NCI-H2196 (cell line): ENCODE data around the gene ZNF341.
A peak's percentile ranks its signal among the peaks of the same experiment; 100 is the strongest.

Experiments used
- DNase-seq: peaks from one replicate; lab custom pipeline; 2025; ENCODE audit not compliant: unreplicated experiment; lab: John Stamatoyannopoulos, UW

Gene ZNF341

GRCh38 chr20:33766686-33767085 is 34.9 kb downstream of the ZNF341 start:
- DNase-seq: no peak

DNA sequence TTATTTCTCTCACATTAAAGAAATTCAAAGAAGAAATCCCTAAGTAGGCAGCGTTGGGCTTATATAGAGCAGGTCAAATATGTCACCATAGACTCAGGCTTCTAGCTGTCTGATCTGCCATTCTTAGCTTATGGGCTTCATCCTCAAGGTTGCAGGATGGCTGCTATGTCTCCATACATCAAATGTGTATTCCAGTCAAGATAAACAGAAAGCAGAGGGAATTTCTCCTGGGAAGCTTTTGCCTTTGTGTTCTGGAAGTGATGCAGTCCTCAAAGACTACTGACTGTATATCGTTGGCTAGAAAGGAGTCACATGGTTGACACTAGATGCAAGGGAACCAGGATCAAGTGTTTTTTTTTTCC is 36.0 kb downstream of the ZNF341 start:
- DNase-seq: no peak

DNA sequence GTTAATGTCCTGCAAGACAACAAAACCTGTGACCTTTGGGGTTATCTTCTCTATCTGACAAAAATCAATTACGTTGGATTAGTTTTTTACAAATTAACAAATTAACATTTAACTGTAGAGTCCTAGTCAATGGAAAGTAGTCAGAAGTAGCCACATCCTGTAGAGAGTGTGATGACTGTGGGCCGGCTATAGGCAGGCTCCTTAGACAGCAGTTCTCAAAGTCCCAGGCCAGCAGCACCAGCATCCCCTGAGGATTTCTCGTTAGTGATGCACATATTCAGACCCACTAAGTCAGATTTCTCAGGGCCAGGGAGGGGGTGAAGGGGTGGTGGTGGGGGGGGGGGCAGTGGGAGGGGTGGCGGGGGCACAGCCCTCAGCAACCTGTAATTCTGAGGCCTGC is 37.2 kb downstream of the ZNF341 start:
- no peak for DNase-seq

DNA sequence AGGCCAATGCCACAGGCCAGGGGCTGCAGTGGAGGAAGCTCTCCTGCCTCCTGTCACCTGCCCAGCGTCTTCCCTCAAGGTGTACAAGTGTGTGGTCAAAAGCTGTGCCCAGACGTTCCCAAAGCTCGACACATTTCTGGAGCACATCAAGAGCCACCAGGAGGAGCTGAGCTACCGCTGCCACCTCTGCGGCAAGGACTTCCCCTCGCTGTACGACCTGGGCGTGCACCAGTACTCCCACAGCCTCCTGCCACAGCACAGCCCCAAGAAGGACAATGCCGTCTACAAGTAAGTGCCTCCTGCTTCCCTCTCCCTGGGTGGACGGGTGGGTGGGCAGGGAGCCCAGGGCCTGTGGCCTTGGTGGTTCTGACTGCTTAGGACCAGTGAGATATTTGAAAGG is 38.2 kb downstream of the ZNF341 start:
- DNase-seq: no peak

- no peak for DNase-seq
Observed at GRCh38 chr20:33771938-33772337, 40.1 kb downstream of the ZNF341 start.

DNA sequence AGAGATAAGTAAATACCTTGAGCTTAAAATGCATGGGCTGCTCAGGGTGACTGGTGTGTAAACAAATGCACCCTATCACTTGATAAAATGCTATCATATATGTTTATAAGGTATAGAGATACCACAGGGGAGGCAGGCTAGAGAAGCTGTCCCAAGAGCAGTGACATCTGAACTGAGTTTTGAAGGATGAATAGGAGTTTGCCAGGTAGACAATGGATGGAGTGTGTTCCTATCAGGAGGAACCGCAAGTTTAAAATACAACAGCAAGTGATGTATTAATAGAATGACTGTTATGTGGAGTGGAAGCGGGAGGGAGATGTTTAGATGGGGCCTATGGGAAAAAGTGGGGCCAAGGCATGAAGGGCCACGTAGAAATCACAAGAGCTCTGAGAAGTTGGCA is 40.6 kb downstream of the ZNF341 start:
- DNase-seq: no peak

DNA sequence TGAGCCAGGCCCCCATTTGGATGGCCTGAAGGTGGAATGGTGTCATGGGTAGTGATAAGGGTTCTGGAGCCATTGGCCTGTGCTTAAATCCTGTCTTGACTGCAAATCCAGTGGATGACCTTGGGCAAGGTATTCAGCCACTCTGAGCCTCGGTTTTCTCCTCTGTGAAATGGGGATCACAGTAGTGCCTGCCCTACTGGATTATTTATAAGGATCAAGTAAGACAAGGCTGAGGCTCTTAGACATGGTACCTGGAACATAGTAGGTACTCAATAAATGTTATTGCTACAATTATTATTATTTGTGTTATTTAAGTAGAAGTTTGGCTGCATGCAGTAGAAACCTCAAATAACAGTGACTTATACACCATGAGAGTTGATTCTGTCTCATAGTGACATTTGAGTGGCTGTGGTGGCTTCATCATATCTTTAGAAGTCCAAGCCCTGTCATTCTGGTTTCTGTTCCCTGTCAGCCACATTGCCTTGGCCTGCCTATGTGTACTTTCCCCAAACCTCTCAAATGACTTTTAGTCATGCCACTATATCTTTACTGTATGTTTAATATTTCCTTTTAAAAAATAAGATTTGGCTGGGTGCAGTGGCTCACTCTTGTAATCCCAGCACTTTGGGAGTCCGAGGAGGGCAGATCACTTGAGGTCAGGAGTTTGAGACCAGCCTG is 41.8 kb downstream of the ZNF341 start:
- no peak for DNase-seq

- DNase-seq: no peak
Observed at GRCh38 chr20:33777816-33778215, 46.0 kb downstream of the ZNF341 start.

- DNase-seq: no peak
Observed at GRCh38 chr20:33781133-33781532, 49.3 kb downstream of the ZNF341 start.

DNA sequence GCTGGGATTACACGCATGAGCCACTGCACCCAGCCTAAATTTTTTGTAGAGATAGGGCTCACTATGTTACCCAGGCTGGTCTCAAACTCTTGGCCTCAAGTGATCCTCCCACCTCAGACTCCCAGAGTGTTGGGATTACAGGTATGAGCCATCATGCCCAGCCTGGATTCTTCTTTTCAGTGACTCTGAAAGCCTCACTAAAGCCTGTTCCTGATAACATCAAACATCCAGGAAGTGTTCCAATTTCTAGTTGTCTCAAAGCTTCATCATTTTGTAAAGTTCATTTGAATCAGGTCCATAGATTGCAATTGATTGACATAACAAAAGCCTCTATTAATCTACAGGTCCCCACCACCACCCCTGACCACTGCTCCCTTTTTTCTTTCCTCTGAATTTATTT is 50.1 kb downstream of the ZNF341 start:
- DNase-seq: no peak

GRCh38 chr20:33783256-33783655 is 51.5 kb downstream of the ZNF341 start:
- no peak for DNase-seq

GRCh38 chr20:33783818-33784217 is 52.0 kb downstream of the ZNF341 start:
- DNase-seq: no peak

DNA sequence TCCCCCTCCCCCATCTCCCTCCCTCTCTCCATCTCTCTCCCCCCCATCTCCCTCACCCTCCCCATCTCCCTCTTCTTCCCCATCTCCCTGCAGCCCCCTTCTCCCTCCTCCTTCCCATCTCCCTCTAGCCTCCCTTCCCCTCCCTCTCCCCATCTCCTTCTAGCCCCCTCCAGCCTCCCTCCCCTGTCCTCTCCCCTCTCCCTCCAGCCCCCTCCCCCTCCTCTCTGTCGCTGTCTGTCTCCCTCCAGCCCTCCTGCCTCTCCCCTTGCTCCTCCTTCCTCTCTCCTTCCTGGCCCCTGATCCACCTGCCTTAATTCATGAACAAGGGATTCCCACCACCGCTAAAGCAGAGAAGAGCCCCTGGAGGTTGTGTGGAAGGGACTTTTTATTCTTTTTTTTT is 52.4 kb downstream of the ZNF341 start:
- no peak for DNase-seq

DNA sequence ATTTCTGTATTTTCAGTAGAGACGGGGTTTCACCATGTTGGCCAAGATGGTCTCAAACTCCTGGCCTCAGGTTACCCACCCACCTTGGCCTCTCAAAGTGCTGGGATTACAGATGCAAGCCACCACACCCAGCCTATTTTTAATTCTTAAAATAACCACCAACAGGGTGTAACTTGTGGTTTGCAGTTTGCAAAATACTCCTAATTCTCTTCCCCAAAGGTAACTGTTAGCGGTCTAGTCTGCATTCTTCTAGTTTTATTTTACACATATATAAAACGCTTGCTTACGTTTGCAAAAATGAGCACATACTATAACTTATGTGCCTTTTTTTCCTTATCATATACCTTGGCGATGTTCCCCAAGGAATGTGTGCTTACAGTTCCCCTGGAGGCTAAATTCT is 53.7 kb downstream of the ZNF341 start:
- DNase-seq: no peak

DNA sequence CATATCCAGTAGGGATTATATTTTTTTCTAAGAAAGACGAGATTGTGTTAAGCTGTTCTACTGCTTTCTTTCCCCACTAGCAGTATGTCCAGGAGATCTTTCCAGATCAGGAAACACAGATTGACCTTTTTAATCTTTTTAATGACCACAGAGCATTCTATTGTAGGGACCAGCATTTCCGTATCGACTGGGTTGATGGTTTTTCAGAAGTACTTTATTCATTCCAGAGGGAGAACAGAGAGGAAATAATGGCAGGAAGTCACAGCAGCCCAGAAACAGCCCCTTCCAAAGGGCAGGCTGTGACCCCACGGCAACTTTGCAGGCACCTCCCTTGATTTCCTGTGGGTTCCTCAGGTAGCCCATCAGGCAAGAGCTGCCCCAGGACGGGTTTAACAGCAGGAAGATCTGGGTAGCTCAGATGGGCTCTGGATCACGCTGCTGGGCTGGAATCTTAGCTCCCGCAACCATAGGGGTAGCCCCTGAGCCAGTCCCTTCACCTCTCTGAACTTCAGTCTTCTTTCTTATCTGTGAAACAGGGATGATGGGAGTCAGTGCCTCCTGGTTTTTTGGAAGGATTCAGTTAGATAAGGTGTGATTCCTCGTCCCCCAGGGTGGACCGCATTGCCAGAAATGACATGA is 55.6 kb downstream of the ZNF341 start:
- DNase-seq: no peak

DNA sequence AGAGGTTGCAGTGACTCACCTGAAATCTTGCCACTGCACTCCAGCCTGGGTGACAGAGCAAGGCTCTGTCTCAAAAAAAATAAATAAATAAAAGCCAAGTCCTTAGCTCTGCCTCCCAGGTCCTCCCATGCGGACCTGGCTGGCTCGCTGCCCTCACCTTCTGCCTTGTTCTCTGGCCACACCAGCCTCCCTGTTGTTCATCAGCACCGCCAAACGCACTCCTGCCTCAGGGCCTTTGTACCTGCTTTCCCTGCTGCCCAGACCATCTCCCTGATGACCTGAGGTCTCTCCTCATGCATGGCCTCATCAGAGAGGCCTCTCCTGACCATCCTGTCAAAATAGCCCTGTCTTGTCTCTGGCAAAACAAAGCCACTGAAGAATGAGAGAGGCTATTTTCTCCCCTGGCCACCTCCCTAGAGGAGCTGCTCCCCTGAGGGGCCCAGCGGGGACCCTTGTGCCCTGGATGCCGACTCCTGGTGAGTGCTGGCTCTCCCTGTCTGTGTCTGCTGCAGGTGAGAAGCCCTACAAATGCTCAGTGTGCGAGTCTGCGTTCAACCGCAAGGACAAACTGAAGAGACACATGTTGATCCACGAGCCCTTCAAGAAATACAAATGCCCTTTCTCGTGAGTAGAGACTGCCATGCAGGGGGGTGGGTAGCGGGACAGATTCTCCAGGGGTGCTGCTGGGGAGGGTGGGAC is 56.7 kb downstream of the ZNF341 start:
- no peak for DNase-seq

- peak; percentile 90 for DNase-seq
Observed at GRCh38 chr20:33789109-33789857, 57.5 kb downstream of the ZNF341 start.

DNA sequence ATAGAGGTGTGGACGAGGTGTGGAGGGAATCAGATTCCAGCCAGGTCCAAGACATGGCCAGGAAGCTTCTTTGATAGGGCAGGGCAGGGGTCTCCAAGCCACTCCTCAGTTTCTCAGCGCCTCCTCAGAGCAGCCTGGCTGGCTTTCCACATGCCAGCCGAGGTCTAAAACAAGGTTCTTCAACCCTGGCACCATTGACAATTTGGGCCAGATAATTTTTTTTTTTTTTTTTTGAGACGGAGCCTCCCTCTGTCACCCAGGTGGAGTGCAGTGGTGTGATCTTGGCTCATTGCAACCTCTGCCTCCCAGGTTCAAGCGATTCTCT is 58.0 kb downstream of the ZNF341 start:
- no peak for DNase-seq

DNA sequence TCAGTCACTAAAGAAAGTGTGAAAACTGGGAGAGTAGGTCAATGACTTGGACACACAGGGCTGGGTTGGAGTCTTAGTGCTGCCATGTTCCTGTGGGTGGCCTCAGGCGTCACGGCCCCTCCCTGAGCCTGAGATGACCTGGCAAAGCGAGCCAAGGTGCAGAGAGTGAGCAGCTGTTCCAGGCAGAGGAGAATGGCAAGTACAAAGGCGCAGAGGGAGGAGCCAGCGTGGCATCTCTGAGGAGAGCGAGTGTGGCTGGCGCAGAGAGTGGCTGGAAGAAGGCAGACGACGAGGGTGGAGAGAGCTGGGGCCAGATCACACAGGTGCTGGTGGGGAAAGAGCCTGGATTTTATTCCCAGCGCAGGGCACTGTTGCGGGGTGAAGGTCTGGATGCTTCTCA is 58.8 kb downstream of the ZNF341 start:
- DNase-seq: peak; percentile 90

DNA sequence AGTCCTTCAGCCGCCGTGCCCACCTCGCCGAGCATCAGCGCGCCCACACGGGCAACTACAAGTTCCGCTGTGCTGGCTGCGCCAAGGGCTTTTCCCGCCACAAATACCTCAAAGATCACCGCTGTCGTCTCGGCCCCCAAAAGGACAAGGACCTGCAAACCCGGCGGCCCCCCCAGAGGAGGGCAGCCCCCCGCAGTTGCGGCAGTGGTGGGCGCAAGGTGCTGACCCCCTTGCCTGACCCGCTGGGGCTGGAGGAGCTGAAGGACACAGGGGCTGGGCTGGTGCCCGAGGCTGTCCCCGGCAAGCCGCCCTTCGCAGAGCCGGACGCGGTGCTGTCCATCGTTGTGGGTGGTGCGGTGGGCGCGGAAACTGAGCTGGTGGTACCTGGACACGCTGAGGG is 59.2 kb downstream of the ZNF341 start:
- no peak for DNase-seq

- DNase-seq: no peak
Observed at GRCh38 chr20:33791540-33791939, 59.7 kb downstream of the ZNF341 start.
